HepG2 (cell line): ENCODE data around the gene OAS2. TPM values are rescaled to one million over a fixed set of nuclear protein-coding genes. Genes with fewer than 3 reads are reported as not detected.

Source experiments
- ATAC-seq: fragments of 200-7000 bp; cut with Tn5 transposase; 3 replicates; pipeline ENCODE4 v1.9.1; 2020; ENCODE audit warnings: mild to moderate bottlenecking, moderate library complexity
- BruUV-seq: library from RNA; stranded (reverse); fragments of 400-500 nt; replicated peaks from 2 replicates; lab custom pipeline; 2021; lab: Mats Ljungman, UMichigan
- CTCF ChIA-PET: fragments of 300-600 bp; formaldehyde crosslinking; extraction: SDS; loops from one replicate; lab custom pipeline; 2021; ENCODE audit warnings: low total read pairs, inconsistent platforms, low intra/inter-chr PET ratio; lab: Yijun Ruan, JAX
- POLR2A ChIA-PET: fragments of 350-600 bp; sonication (Branson Sonifier 250); formaldehyde crosslinking; loops from one replicate; lab custom pipeline; 2020; ENCODE audit warnings: antibody characterized with exemption, inconsistent platforms; lab: Yijun Ruan, JAX
- DNase-seq: peaks from one replicate; pipeline ENCODE4 v3.0.0-alpha.2; 2015; ENCODE audit warnings: low spot score
- FAIRE-seq: peaks from 3 replicates; lab custom pipeline; 2011; peaks lifted over from hg19 to GRCh38; lab: Jason Lieb, UNC
- H2AFZ ChIP-seq: one replicate; pipeline ENCODE4 v1.6.1; 2011; ENCODE audit warnings: low read length, inconsistent platforms
- H3K27ac ChIP-seq: fragments of 300-600 bp; 3 replicates; pipeline ENCODE4 v1.8.0; 2011; ENCODE audit warnings: mixed run types, mild to moderate bottlenecking, mixed read lengths, low read length, inconsistent platforms; ENCODE audit not compliant: insufficient read depth; ENCODE audit errors: extremely low read length
- H3K27me3 ChIP-seq, 2 experiments: fragments of 200-600 bp in 1 of 2; 2 replicates in 1 of 2; 3 replicates in 1 of 2; pipeline versions ENCODE4 v1.6.0 to v1.8.0; 2011; ENCODE audit warnings: low read length in 2 of 2, mild to moderate bottlenecking in 2 of 2, moderate library complexity in 2 of 2, inconsistent platforms in 1 of 2; ENCODE audit not compliant: insufficient read depth in 2 of 2, control insufficient read depth in 1 of 2
- H3K36me3 ChIP-seq, 2 experiments: fragments of 200-600 bp in 1 of 2; replicated peaks in 1 of 2; 2 replicates in 1 of 2; 3 replicates in 1 of 2; pipeline versions ENCODE4 v1.5.1 to v1.8.0; 2011; ENCODE audit warnings: low read length in 2 of 2, inconsistent platforms in 1 of 2; ENCODE audit not compliant: insufficient read depth in 2 of 2, control insufficient read depth in 1 of 2
- H3K4me1 ChIP-seq: 2 replicates; pipeline ENCODE4 v1.5.1; 2012; ENCODE audit warnings: low read length, inconsistent platforms; ENCODE audit not compliant: insufficient read depth
- H3K4me2 ChIP-seq: 2 replicates; pipeline ENCODE4 v1.6.0; 2011; ENCODE audit warnings: low read depth, low read length, inconsistent platforms
- H3K4me3 ChIP-seq, 3 experiments: fragments of 200-600 bp in 1 of 3; sonication (generic), shearing (Covaris generic) in 1 of 3; replicated peaks in 1 of 3; 2 replicates each; pipeline ENCODE4 v1.5.1; 2011 to 2016; ENCODE audit warnings: low read length in 3 of 3, inconsistent platforms in 2 of 3, low read depth in 2 of 3, mild to moderate bottlenecking in 2 of 3, control low read depth in 1 of 3, mixed read lengths in 1 of 3; ENCODE audit not compliant: insufficient read depth in 1 of 3
- H3K79me2 ChIP-seq: one replicate; pipeline ENCODE4 v1.6.1; 2011; ENCODE audit warnings: low read length, inconsistent platforms; ENCODE audit not compliant: insufficient read depth
- H3K9ac ChIP-seq: 2 replicates; pipeline ENCODE4 v1.6.0; 2011; ENCODE audit warnings: mild to moderate bottlenecking, low read depth, low read length, inconsistent platforms; ENCODE audit not compliant: insufficient read depth
- H3K9me3 ChIP-seq: 2 replicates; pipeline ENCODE4 v1.5.1; 2012; ENCODE audit warnings: mild to moderate bottlenecking, low read length
- H4K20me1 ChIP-seq: 2 replicates; pipeline ENCODE4 v1.6.0; 2011; ENCODE audit warnings: inconsistent platforms, mild to moderate bottlenecking, low read length, moderate library complexity; ENCODE audit not compliant: insufficient read depth
- GABPA ChIP-seq, 2 experiments: IDR thresholded peaks; 2 replicates each; pipeline ENCODE4 v1.6.1; 2011 to 2016; ENCODE audit warnings: low read depth in 2 of 2, low read length in 1 of 2, missing biosample characterization in 1 of 2, missing genetic modification characterization in 1 of 2
- HMG20B ChIP-seq: conservative IDR thresholded peaks from 2 replicates; pipeline ENCODE4 v1.6.1; 2016; ENCODE audit warnings: missing genetic modification reagents, missing compliant biosample characterization
- MBNL3 ChIP-seq: fragments of 250-450 bp; sonication (Bioruptor Pico); conservative IDR thresholded peaks from 2 replicates; pipeline ENCODE4 v1.8.0; 2022; ENCODE audit warnings: mild to moderate bottlenecking, inconsistent platforms
- YY1 ChIP-seq: IDR thresholded peaks from 2 replicates; pipeline ENCODE4 v1.6.1; 2011; ENCODE audit warnings: low read length, low read depth, moderate library complexity, mild to moderate bottlenecking; ENCODE audit not compliant: insufficient read depth, insufficient replicate concordance
- ZNF501 ChIP-seq: sonication (generic); formaldehyde crosslinking; IDR thresholded peaks from 2 replicates; pipeline ENCODE4 v1.5.1; 2020; ENCODE audit warnings: mild to moderate bottlenecking, moderate library complexity, missing genetic modification reagents
- ZNF572 ChIP-seq: sonication (generic); formaldehyde crosslinking; IDR thresholded peaks from 2 replicates; pipeline ENCODE4 v1.5.1; 2020; ENCODE audit warnings: mild to moderate bottlenecking, missing genetic modification reagents
- ZNF749 ChIP-seq: sonication (generic); formaldehyde crosslinking; IDR thresholded peaks from 2 replicates; pipeline ENCODE4 v1.8.0; 2022; ENCODE audit warnings: mild to moderate bottlenecking, missing genetic modification reagents, moderate library complexity, borderline replicate concordance
- ZNF776 ChIP-seq: sonication (generic); formaldehyde crosslinking; IDR thresholded peaks from 2 replicates; pipeline ENCODE4 v1.4.0; 2020; ENCODE audit warnings: mild to moderate bottlenecking, missing genetic modification reagents
- ZNF850 ChIP-seq: sonication (generic); formaldehyde crosslinking; conservative IDR thresholded peaks from 2 replicates; pipeline ENCODE4 v1.9.0; 2021; ENCODE audit warnings: mild to moderate bottlenecking, missing genetic modification reagents
- WGBS: methylation state at CpG from one replicate; pipeline ENCODE4 v1.1.6; 2017; ENCODE audit warnings: low lambda C conversion rate; 5-methylcytosine and 5-hydroxymethylcytosine counted together
- in situ Hi-C: cut with HindIII; loops from 2 replicates; pipeline ENCODE4 v1.10.0; 2017; ENCODE audit warnings: low pct_unique_long_range_greater_than_20kb; ENCODE audit not compliant: extremely low pct_ligation_motif_present
- intact Hi-C: fragments of 100-400 bp; cut with micrococcal nuclease; formaldehyde crosslinking; loops from one replicate; pipeline ENCODE4 v1.10.0; 2022; ENCODE audit not compliant: unreplicated experiment
- polyA plus RNA-seq, 8 experiments: library from polyadenylated mRNA; depleted of rRNA in 3 of 8; stranded (reverse) in 7 of 8; unstranded in 1 of 8; fragments of >200 nt; fragmentation: Illumina TruSeq in 4 of 8; extraction: Trizol in 4 of 8; gene quantifications; 2 replicates each; pipeline versions ENCODE4 v1.2.1 to v1.2.3, GENCODE V29; 2011 to 2016; ENCODE audit warnings: low read depth in 4 of 8, missing spikeins in 1 of 8, mixed read lengths in 1 of 8; ENCODE audit not compliant: insufficient read depth in 1 of 8
- total RNA-seq, 5 experiments: library from RNA; depleted of rRNA; stranded (reverse); fragments of >200 nt; fragmentation: Illumina TruSeq; extraction: Trizol; gene quantifications; 2 replicates each; pipeline ENCODE4 v1.2.3, GENCODE V29; 2016; ENCODE audit warnings: low read depth in 1 of 5
- TF ChIP-seq, protein P1 (sequence below): sonication (generic); formaldehyde crosslinking; IDR thresholded peaks from 2 replicates; pipeline ENCODE4 v1.5.1; 2020; ENCODE audit warnings: missing genetic modification reagents, mild to moderate bottlenecking, borderline replicate concordance

OAS2 gene
- total and polyA plus RNA-seq, 2 of the 13 experiments (the other 11 are each of a cell fraction or from before 2014, with no cell fraction given) = 0.05 to 0.24 TPM

- Histone ChIP-seq H3K4me1 (no peaks in the 10 kb centered on the region), H3K9ac (no peak overlapping the region), H4K20me1 (no peaks in the 10 kb centered on the region), H3K4me3 (no peak overlapping the region), H3K9me3 (no peaks in the 10 kb centered on the region), H3K27me3 (no peaks in the 10 kb centered on the region; a peak in 1 of 5 replicates), H3K36me3 (no peaks in the 10 kb centered on the region), H3K79me2 (no peaks in the 10 kb centered on the region), H2AFZ (no peak overlapping the region), H3K27ac (no peak overlapping the region), H3K4me2 (no peak overlapping the region)
- TF ChIP-seq ZNF572 (CRISPR knock-in tag) = no peak
- no peak for TF ChIP-seq ZNF501 (CRISPR knock-in tag)
- TF ChIP-seq, protein P1, sequence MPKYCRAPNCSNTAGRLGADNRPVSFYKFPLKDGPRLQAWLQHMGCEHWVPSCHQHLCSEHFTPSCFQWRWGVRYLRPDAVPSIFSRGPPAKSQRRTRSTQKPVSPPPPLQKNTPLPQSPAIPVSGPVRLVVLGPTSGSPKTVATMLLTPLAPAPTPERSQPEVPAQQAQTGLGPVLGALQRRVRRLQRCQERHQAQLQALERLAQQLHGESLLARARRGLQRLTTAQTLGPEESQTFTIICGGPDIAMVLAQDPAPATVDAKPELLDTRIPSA (CRISPR knock-in tag) = no peak
- TF ChIP-seq HMG20B (CRISPR knock-in tag) = no peak
- no peak for TF ChIP-seq MBNL3 (CRISPR knock-in tag)
- TF ChIP-seq YY1 = no peak
- TF ChIP-seq ZNF776 (CRISPR knock-in tag) = no peak
- TF ChIP-seq GABPA (IDR thresholded peaks at IDR 0.05; ENCODE audit: low read depth, low read length) = no peak
- TF ChIP-seq GABPA (CRISPR knock-in tag; IDR thresholded peaks at IDR 0.05; ENCODE audit: low read depth) = no peak
- TF ChIP-seq ZNF749 (CRISPR knock-in tag) = no peak
- TF ChIP-seq ZNF850 (CRISPR knock-in tag) = no peak
- BruUV-seq = no TSS peak
- FAIRE-seq = no peak
- POLR2A ChIA-PET = no interaction called here
- WGBS = 54% methylated on average over 1 of the region's 1 CpG
- intact Hi-C loops = no loop called here
- CTCF ChIA-PET = interaction anchor here (0.9 kb wide), 1 partner anchor 16 kb away, joined by 3 read pairs; no protein-coding TSS in a partner anchor
- in situ Hi-C loops = no loop called here
- no peak for DNase-seq
- no peak for ATAC-seq
Measured at GRCh38 chr12:112985642-112986290, 7.4 kb downstream of the OAS2 start.
